Embryonic facial prominence (tissue), 1 donor: Measurements from ENCODE around the gene DHDH.

Experiments
- DNase-seq: peaks from one replicate; pipeline ENCODE4 v3.0.0-alpha.2; 2016; ENCODE audit errors: extremely low spot score

DHDH gene

DNA sequence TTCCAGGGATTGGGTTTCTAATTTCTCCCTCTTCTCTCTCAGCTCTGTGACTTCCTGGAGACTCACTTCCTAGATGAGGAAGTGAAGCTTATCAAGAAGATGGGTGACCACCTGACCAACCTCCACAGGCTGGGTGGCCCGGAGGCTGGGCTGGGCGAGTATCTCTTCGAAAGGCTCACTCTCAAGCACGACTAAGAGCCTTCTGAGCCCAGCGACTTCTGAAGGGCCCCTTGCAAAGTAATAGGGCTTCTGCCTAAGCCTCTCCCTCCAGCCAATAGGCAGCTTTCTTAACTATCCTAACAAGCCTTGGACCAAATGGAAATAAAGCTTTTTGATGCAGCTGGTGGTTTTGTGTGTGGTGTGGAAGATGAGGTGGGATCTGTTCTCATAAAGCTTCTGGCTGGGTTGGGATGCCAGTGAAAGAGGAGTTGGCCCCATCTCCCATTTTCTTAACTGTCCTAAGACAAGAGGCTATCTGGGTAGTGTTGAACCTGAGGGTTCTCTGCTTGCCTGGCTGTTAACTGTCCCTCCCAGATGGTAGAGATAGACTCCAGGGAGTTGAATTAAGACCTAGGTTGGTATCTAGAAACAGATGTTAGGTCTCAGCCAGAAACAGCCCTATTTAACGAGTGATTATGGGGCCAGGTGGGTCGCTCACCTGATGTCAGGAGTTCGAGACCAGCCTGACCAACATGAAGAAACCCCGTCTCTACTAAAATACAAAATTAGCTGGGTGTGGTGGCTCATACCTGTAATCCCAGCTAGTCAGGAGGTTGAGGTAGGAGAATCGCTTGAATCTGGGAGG is 33.2 kb downstream of the DHDH start:
- no peak for DNase-seq

DNA sequence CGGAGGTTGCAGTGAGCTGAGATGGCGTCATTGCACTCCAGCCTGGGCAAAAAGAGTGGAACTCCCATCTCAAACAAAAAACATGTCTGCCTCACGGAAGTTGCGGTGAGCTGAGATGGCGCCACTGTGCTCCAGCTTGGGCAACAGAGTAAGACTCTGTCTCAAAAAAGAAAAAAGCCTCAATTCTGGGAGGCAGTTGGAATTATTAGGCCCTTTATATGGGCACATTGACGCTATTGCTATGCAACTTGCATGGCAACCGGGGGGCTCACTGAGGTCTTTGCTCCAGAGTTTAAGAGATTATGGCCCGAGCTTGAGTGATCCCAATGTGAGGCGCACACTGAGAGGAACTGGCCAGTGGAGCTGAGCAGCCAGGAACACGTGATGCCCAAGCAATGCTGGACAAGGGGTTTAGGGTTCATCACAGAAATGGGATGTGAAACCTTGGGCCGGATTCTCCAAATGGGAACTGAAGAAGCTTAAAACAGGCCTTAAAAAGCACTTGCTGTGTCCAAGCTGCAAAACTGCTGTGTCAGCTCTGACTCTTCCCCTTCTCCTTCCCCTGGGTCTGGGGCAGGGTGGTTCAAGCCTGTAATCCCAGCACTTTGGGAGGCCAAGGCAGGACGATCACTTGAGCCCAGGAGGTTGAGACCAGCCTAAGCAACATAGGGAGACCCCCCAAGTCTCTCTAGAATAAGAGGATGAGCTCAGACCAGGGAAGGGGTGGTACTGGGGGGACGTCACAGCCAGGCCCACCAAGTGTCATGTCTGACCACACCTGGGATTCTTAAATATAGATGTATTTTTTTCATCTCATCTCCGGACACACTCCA is 34.1 kb downstream of the DHDH start:
- no peak for DNase-seq

DNA sequence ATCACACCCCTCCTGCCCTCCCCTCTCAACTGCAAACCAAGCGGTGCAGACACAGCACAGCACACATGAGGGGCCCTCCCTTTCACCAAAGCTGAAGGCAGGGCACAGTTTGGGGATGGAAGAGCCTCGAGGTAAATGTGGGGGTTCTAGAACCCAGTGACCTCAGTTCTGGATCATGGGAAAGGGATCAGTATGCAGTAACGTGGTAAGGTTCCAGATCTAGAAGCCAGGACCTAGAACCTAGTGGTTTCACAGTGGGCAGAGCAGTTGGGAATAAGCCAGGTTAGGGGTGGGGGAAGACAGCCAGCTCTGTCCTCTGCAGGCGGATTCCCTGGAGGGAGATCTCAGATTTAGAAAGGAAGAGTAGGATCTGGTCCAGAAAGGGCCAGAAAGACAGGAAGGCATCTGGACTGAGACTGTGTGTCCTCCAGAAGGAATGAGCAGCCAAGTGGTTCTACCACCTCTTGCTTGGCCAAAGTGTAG is 34.7 kb downstream of the DHDH start:
- DNase-seq = no peak

DNA sequence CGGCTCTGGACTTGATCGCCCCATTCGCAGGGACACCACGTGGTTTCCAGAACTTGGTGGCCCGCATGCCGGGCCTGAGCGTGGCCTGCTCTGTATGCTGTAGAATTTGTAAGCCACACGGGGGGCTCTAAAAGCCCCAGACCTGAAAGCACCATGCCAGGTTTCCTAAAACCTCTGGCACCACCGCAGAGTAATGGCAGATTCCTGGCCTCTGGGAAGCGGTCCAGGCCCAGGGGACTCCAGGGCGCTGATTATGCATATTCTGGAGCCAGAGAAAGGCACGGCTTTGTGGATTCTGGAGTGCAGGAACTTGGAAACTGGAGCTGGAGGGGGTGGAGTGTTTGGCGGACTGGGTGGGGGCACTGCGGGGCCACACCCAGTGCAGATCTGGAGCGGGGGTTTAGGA is 35.3 kb downstream of the DHDH start:
- no peak for DNase-seq

- DNase-seq = no peak
Measured at GRCh38 chr19:48969276-48970138, 36.0 kb downstream of the DHDH start.

- DNase-seq = no peak
Measured at GRCh38 chr19:48970139-48970766, 36.8 kb downstream of the DHDH start.

- DNase-seq = peak; percentile 67
Measured at GRCh38 chr19:48970923-48971395, 37.5 kb downstream of the DHDH start.

DNA sequence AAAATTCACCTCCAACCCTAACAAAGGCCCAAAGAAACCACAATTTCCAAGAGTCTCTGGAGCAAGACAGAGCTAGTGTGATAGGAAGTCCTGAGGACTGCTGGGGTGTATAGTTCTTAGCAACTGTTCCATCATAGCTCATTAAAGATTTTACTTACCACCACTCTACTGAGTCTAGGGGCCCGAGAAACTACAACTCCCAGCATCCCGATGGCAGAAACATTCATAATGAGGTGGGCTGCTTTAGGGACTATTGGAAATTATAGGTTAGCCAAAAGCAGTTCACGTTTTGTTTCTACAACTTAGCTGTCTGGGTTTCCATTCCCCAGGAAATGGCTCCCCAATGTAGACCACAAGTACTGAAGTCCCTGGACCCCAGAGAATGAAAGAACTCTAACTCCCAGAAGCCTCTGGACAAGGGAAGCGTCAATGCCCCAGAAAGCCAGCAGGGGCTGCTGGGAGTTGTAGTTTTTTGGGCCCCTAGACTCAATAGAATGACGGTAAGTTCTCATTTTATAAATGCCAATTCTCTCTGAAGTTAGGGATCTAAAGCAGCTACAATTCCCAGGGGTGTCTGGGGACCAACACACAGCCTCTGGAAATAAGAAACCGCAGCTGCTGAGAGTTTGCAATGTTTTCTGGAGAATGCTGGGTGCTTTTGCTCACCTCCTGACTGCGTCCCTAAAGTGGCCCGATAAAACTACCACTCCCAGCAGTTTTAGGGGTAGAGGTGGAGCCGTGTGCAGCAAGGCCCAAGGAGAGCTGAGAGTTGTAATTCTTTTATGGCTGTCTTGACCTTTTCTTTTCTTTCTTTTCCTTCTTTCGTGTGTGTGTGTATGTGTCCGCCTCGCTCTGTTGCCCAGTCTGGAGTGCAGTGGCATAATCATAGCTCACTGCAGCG is 42.7 kb downstream of the DHDH start:
- DNase-seq = no peak

DNA sequence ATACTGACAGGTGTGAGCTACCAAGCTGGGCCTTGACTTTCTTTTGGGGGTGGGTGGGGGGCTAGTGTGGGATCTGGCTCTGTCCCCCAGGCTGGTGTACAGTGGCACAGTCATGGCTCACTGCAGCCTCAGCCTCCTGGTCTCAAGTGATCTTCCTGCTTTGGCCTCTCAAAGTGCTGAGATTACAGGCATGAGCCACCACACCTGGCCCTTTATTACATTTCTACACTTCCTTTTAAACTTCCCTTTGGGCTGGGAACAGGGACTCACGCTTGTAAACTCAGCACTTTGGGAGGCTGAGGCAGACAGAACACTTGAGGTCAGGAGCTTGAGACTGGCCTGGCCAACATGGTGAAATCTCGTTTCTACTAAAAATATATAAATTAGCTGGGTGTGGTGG is 43.6 kb downstream of the DHDH start:
- DNase-seq = no peak

- no peak for DNase-seq
Measured at GRCh38 chr19:48982280-48982679, 48.8 kb downstream of the DHDH start.

DNA sequence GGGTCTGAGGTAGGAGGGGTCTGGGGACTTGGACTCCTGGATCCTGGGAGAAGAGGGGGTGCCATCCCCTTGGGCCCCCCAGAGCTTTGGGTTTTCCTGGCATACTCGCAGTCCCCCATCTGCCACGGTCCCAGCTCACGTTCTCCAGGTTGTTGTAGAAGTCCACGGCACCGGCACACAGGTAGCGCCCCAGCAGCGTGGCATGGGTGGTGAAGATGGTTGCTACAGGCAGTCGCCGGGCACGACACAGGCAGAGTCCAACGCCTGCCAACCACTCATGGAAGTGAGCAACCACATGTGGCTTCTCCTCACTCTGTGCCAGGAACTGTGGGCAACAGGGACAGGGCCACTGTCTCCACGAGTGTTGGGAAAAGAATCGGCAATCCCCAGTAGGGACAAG is 52.2 kb downstream of the DHDH start:
- DNase-seq = no peak

- no peak for DNase-seq
Measured at GRCh38 chr19:48986211-48986610, 52.7 kb downstream of the DHDH start.

- DNase-seq = no peak
Measured at GRCh38 chr19:48987323-48987722, 53.8 kb downstream of the DHDH start.

GRCh38 chr19:48988286-48988685 is 54.8 kb downstream of the DHDH start:
- DNase-seq = no peak

DNA sequence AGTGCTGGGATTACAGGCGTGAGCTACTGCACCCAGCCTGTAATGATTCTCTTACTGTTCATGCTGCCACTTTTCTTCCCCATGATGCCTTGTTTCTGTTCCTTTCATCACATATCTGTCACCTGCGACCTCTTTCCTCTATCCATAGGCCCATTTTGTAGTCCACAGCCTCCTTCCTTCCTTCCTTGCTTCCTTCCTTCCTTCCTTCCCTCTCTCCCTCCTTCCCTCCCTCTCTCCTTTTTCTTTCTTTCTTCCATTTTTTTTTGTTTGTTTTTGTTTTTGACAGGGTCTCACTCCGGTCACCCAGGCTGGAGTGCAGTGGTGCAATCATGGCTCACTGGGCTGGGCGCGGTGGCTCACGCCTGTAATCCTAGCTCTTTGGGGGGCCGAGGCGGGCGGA is 55.4 kb downstream of the DHDH start:
- DNase-seq = no peak

GRCh38 chr19:48989701-48990291 is 56.3 kb downstream of the DHDH start:
- no peak for DNase-seq

DNA sequence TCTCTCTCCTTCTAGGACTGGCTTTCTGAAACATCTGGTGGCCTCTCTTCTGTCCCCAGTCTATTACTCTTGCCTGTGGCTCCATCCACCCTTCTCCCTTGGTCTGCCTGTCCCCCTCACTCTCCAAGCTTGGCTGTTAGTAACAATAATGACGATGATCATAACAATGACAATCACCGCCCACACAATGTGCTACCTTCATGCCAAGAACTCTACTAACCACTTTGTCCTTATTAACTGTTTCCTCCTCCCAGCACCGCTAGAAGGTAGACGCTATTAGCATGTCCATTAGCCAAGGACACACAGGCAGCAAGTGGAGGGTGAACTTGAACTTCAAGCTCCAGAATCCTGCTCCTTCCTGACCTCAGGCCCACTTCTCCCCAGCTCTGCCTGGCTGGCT is 56.9 kb downstream of the DHDH start:
- no peak for DNase-seq

GRCh38 chr19:48991011-48991609 is 57.6 kb downstream of the DHDH start:
- DNase-seq = no peak

- DNase-seq = no peak
Measured at GRCh38 chr19:48991873-48992580, 58.5 kb downstream of the DHDH start.
